Measurements from ENCODE around the gene METTL8.

GRCh38 chr2:171309455-171310286 is 124.1 kb downstream of the METTL8 start:
- TF ChIP-seq CTCF (conservative IDR thresholded peaks at IDR 0.05) = no peak
- TF ChIP-seq ZFX (IDR thresholded peaks at IDR 0.05) = no peak
